ENCODE results near the gene EEF1E1. TPM values are rescaled to one million over a fixed set of nuclear protein-coding genes. Genes with fewer than 3 reads are reported as not detected.

EEF1E1 gene
- total and polyA plus RNA-seq, 3 donors from 2014 or later: 53.5 to 93.3 (median 62.4) TPM

GRCh38 chr6:8100159-8100854, 2.0 kb downstream of the EEF1E1 start:
- no peaks in the 10 kb centered on the region for H3K27me3 ChIP-seq

GRCh38 chr6:8090650-8091049, 11.7 kb downstream of the EEF1E1 start:
- H3K4me1 ChIP-seq: no peaks in the 10 kb centered on the region

More at GRCh38 chr6:8100159-8100854, 2.0 kb downstream of the EEF1E1 start:
- intact Hi-C loops (cut with DNase I; ENCODE audit: low total_unique reads): no loop called here
- TF ChIP-seq, protein P1, sequence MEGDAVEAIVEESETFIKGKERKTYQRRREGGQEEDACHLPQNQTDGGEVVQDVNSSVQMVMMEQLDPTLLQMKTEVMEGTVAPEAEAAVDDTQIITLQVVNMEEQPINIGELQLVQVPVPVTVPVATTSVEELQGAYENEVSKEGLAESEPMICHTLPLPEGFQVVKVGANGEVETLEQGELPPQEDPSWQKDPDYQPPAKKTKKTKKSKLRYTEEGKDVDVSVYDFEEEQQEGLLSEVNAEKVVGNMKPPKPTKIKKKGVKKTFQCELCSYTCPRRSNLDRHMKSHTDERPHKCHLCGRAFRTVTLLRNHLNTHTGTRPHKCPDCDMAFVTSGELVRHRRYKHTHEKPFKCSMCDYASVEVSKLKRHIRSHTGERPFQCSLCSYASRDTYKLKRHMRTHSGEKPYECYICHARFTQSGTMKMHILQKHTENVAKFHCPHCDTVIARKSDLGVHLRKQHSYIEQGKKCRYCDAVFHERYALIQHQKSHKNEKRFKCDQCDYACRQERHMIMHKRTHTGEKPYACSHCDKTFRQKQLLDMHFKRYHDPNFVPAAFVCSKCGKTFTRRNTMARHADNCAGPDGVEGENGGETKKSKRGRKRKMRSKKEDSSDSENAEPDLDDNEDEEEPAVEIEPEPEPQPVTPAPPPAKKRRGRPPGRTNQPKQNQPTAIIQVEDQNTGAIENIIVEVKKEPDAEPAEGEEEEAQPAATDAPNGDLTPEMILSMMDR (IDR thresholded peaks at IDR 0.05): no peak
- TF ChIP-seq POLR2A (IDR thresholded peaks at IDR 0.05): no peak
- 73 to 84% methylated on average over 8 of the region's 8 CpGs for WGBS, 2 donors
- Histone ChIP-seq H3K4me3 (no peak overlapping the region), H3K4me1 (no peaks in the 10 kb centered on the region), H3K36me3 (ENCODE audit: low read depth, missing control alignments) (no peaks in the 10 kb centered on the region), H3K27ac (no peak overlapping the region), H3K9me3 (no peaks in the 10 kb centered on the region)
- no peak for DNase-seq

DNA sequence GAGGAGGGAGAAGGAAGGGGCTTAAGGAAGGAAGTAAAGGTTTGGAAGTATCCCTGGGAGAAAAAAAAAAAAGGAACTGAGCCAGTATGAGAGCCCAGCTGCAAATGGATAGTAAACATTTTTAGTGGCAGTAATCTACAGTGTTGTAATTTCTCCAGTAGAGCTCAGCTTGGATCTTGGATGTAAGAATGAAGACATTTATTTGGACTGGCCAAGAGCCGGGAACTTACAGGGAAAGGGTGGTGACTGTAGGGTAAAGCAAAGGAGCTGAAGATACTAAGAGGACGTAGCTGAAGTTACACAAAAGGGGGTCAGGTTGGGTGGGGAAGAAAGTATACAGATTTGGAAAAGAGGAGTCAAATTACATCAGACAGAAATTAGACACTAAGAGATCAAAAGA, 13.5 kb downstream of the EEF1E1 start:
- TF ChIP-seq, protein P1 (IDR thresholded peaks at IDR 0.05): no peak
- TF ChIP-seq POLR2A (IDR thresholded peaks at IDR 0.05): no peak
- DNase-seq: no peak
- WGBS, 2 donors: 85 to 94% methylated on average over 2 of the region's 2 CpGs
- peaks cover 4% of the 10 kb centered on the region for H3K36me3 ChIP-seq (ENCODE audit: low read depth, missing control alignments)
- H3K4me3 ChIP-seq: no peak overlapping the region
- H3K27me3 ChIP-seq: no peaks in the 10 kb centered on the region
- H3K4me1 ChIP-seq: peaks cover 9% of the 10 kb centered on the region
- no peak overlapping the region for H3K27ac ChIP-seq
- H3K9me3 ChIP-seq: no peaks in the 10 kb centered on the region
- intact Hi-C loops (cut with DNase I; ENCODE audit: low total_unique reads): no loop called here

More at GRCh38 chr6:8090650-8091049, 11.7 kb downstream of the EEF1E1 start:
- Histone ChIP-seq H3K27me3 (no peaks in the 10 kb centered on the region), H3K9me3 (no peaks in the 10 kb centered on the region), H3K27ac (no peak overlapping the region), H3K36me3 (ENCODE audit: low read depth, missing control alignments) (peaks cover 4% of the 10 kb centered on the region), H3K4me3 (no peak overlapping the region)
- no peak for DNase-seq
- TF ChIP-seq POLR2A (IDR thresholded peaks at IDR 0.05): no peak
- TF ChIP-seq, protein P1 (IDR thresholded peaks at IDR 0.05): no peak
- intact Hi-C loops (cut with DNase I; ENCODE audit: low total_unique reads): no loop called here
- 96 to 97% methylated on average over 3 of the region's 3 CpGs for WGBS, 2 donors

GRCh38 chr6:8087870-8088754, 14.2 kb downstream of the EEF1E1 start:
- TF ChIP-seq, protein P1 (IDR thresholded peaks at IDR 0.05): no peak
- 78 to 98% methylated on average over 5 of the region's 5 CpGs for WGBS, 2 donors
- peaks cover 9% of the 10 kb centered on the region for H3K4me1 ChIP-seq
- DNase-seq: no peak
- H3K27me3 ChIP-seq: no peaks in the 10 kb centered on the region
- intact Hi-C loops (cut with DNase I; ENCODE audit: low total_unique reads): no loop called here
- no peak overlapping the region for H3K4me3 ChIP-seq
- no peak overlapping the region for H3K27ac ChIP-seq
- H3K36me3 ChIP-seq (ENCODE audit: low read depth, missing control alignments): peaks cover 4% of the 10 kb centered on the region
- H3K9me3 ChIP-seq: no peaks in the 10 kb centered on the region
